Measurements from ENCODE around the gene ADISSP. TPM values are rescaled to one million over a fixed set of nuclear protein-coding genes. Genes with fewer than 3 reads are reported as not detected.

Gene ADISSP
- total and polyA plus RNA-seq, 11 donors, result 7.8 to 22.2 (median 13.7) TPM

DNA sequence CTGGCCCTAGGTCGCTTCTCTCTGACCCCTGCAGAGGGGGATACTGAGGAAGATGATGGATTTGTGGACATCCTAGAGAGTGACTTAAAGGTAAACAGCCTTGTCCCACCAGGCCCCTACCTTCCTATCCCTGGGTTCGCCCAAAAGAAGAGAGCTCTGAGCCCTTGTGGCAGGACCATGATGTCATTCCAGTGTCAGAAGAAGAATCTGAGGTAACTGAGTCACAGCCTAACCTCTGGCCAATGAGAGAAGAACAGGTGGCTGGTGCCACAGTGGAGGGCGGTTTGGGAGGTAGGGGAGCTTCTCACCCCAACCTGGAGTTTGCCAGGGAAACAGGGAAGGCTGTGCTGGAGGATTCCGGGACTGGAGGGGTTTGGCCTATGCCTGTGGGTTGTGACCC lies 33.7 kb upstream of the ADISSP start:
- H3K4me1 ChIP-seq, result peaks cover 0 to 63% (median 16%) of the 10 kb centered on the region in 12 donors
- peaks cover 0 to 76% (median 27%) of the 10 kb centered on the region in 9 donors for H3K36me3 ChIP-seq
- peak overlapping the region in 1 of 12 donors; percentile 20 for H3K27ac ChIP-seq

DNA sequence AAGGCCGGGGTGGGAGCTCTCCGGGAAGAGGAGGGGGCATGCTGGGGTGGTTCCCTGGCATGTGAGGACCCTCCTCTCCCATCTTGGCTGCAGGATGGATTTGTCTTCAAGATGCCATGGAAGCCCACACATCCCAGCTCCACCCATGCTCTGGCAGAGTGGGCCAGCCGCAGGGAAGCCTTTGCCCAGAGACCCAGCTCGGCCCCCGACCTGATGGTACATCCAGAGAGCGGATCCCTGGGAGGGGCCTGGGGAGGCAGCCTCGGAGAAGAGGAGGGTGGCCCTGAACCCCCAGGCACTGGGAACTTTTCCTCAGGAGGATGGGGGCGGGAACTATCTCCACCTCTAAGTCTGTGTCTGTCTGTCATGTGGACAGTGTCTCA lies 33.3 kb upstream of the ADISSP start:
- Histone ChIP-seq H3K4me1 (peaks cover 0 to 59% (median 13%) of the 10 kb centered on the region in 12 donors), H3K9me3 (no peaks in the 10 kb centered on the region), H3K27ac (no peak overlapping the region), H3K27me3 (no peaks in the 10 kb centered on the region), H3K4me3 (no peak overlapping the region), H3K36me3 (peaks cover 0 to 74% (median 27%) of the 10 kb centered on the region in 9 donors)
- intact Hi-C loops (cut with DNase I), result no loop called here
- TF ChIP-seq, protein P1, sequence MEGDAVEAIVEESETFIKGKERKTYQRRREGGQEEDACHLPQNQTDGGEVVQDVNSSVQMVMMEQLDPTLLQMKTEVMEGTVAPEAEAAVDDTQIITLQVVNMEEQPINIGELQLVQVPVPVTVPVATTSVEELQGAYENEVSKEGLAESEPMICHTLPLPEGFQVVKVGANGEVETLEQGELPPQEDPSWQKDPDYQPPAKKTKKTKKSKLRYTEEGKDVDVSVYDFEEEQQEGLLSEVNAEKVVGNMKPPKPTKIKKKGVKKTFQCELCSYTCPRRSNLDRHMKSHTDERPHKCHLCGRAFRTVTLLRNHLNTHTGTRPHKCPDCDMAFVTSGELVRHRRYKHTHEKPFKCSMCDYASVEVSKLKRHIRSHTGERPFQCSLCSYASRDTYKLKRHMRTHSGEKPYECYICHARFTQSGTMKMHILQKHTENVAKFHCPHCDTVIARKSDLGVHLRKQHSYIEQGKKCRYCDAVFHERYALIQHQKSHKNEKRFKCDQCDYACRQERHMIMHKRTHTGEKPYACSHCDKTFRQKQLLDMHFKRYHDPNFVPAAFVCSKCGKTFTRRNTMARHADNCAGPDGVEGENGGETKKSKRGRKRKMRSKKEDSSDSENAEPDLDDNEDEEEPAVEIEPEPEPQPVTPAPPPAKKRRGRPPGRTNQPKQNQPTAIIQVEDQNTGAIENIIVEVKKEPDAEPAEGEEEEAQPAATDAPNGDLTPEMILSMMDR (IDR thresholded peaks at IDR 0.05), result no peak
- TF ChIP-seq POLR2A (IDR thresholded peaks at IDR 0.05), result no peak
- no peak for ATAC-seq
- WGBS, 4 donors, result 90 to 97% (median 94%) methylated on average over 8 of the region's 8 CpGs
- peak in 2 of 5 donors; percentile 14 to 16 for DNase-seq

More for the DNA sequence above, 33.7 kb upstream of the ADISSP start:
- Histone ChIP-seq H3K9me3 (no peaks in the 10 kb centered on the region), H3K27me3 (no peaks in the 10 kb centered on the region), H3K4me3 (no peak overlapping the region)
- intact Hi-C loops (cut with DNase I), result no loop called here
- WGBS, 4 donors, result 85 to 97% (median 95%) methylated on average over 3 to 4 of the region's 4 CpGs
- ATAC-seq (no peak), DNase-seq (peak in 1 of 5 donors; percentile 9)
- TF ChIP-seq, protein P1 (IDR thresholded peaks at IDR 0.05), result no peak
- no peak for TF ChIP-seq POLR2A (IDR thresholded peaks at IDR 0.05)

DNA sequence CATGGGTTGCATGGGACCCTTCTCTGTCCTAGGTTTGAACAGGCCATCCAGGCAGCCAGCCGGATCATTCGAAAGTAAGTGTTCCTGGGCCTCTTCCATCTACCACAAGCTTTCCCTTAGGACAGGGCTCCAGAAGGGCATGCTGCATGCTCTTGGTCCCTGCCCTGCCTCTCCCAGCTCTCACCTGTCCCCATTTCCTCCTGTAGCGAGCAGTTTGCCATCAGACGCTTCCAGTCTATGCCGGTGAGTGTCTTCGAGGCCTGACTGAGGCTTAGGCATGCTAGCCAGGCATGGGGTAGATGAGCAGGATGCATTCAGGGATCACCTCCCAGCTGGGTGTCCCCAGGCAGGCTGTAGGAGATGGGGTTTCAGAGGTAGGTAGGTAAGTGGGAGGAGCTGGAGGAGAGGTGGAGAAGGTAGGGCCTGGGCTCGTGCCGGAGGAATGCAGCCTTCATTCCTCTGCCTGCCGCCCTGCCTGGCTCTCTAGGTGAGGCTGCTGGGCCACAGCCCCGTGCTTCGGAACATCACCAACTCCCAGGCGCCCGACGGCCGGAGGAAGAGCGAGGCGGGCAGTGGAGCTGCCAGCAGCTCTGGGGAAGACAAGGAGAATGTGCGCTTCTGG lies 32.8 kb upstream of the ADISSP start:
- TF ChIP-seq POLR2A (IDR thresholded peaks at IDR 0.05), result no peak
- TF ChIP-seq, protein P1 (IDR thresholded peaks at IDR 0.05), result no peak
- H3K4me3 ChIP-seq, result no peak overlapping the region
- 92 to 95% (median 93%) methylated on average over 18 of the region's 18 CpGs for WGBS, 4 donors
- intact Hi-C loops (cut with DNase I), result no loop called here
- H3K27ac ChIP-seq, result no peak overlapping the region
- no peaks in the 10 kb centered on the region for H3K27me3 ChIP-seq
- DNase-seq (peak in 2 of 5 donors; percentile 19), ATAC-seq (no peak)
- H3K4me1 ChIP-seq, result peaks cover 0 to 56% (median 10%) of the 10 kb centered on the region in 12 donors
- peaks cover 0 to 70% (median 27%) of the 10 kb centered on the region in 9 donors for H3K36me3 ChIP-seq
- H3K9me3 ChIP-seq, result no peaks in the 10 kb centered on the region

DNA sequence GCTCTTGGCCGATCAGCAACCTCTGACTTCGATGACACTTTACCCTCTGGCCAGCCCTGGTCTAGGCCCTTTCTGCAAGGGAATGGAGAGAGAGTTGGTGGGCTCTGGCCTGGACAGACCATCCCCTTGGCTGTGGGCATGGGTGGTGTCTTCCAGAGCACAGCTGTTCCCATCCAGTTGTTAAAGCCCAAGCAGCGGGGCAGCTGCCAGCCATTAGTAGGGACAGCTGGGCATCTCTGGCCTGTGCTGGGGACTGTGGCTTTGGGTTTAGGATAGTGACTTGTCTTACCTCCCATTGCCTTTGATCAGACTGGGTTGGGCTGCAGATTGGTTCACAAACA lies 31.3 kb upstream of the ADISSP start:
- Histone ChIP-seq H3K36me3 (peaks cover 0 to 55% (median 27%) of the 10 kb centered on the region in 9 donors), H3K4me3 (no peak overlapping the region), H3K27me3 (no peaks in the 10 kb centered on the region), H3K9me3 (no peaks in the 10 kb centered on the region), H3K27ac (peak overlapping the region in 1 of 12 donors; percentile 81), H3K4me1 (peaks cover 0 to 51% (median 14%) of the 10 kb centered on the region in 12 donors)
- DNase-seq (peak in 1 of 5 donors; percentile 10), ATAC-seq (no peak)
- TF ChIP-seq, protein P1 (IDR thresholded peaks at IDR 0.05), result no peak
- TF ChIP-seq POLR2A (IDR thresholded peaks at IDR 0.05), result no peak
- WGBS, 4 donors, result 93 to 96% (median 94%) methylated on average over 3 of the region's 3 CpGs
- intact Hi-C loops (cut with DNase I), result no loop called here

Measured in heart left ventricle (tissue), 16 donors.